Neutrophil (primary cell): Measurements from ENCODE around the gene MAGEA9.

Experiments used
- H3K27ac ChIP-seq: fragments of 200-600 bp; sonication (generic); 2 replicates; pipeline ENCODE4 v1.5.1; 2016; ENCODE audit warnings: mild to moderate bottlenecking, moderate library complexity
- H3K27me3 ChIP-seq: fragments of 200-600 bp; sonication (generic); 2 replicates; pipeline ENCODE4 v1.6.0; 2016; ENCODE audit warnings: mild to moderate bottlenecking
- H3K36me3 ChIP-seq: fragments of 200-600 bp; sonication (generic); 2 replicates; pipeline ENCODE4 v1.5.1; 2017
- H3K4me1 ChIP-seq, 2 experiments: fragments of 200-600 bp in 1 of 2; sonication (generic) in 1 of 2; 1 replicate in 1 of 2; 2 replicates in 1 of 2; pipeline versions ENCODE4 v1.5.1 to v1.6.1; 2013 to 2016; ENCODE audit warnings: low read depth in 1 of 2, low read length in 1 of 2, mild to moderate bottlenecking in 1 of 2, moderate library complexity in 1 of 2; ENCODE audit not compliant: control insufficient read depth in 1 of 2, insufficient read depth in 1 of 2
- H3K4me3 ChIP-seq, 2 experiments: fragments of 200-600 bp in 1 of 2; sonication (generic) in 1 of 2; 1 replicate in 1 of 2; 2 replicates in 1 of 2; pipeline ENCODE4 v1.5.1; 2013 to 2016; ENCODE audit warnings: low read depth in 1 of 2, low read length in 1 of 2, mild to moderate bottlenecking in 1 of 2, moderate library complexity in 1 of 2
- H3K9me3 ChIP-seq: fragments of 200-600 bp; sonication (generic); 2 replicates; pipeline ENCODE4 v1.5.1; 2016
- CTCF ChIP-seq: fragments of 200-600 bp; sonication (generic); IDR thresholded peaks from 2 replicates; pipeline ENCODE4 v1.5.1; 2016; ENCODE audit warnings: antibody characterized with exemption

MAGEA9 gene

GRCh38 chrX:149818652-149819051 is 36.9 kb downstream of the MAGEA9 start:
- H3K4me1 ChIP-seq, result no peaks in the 10 kb centered on the region
- no peak for TF ChIP-seq CTCF
- H3K9me3 ChIP-seq, result no peaks in the 10 kb centered on the region
- H3K27me3 ChIP-seq, result no peaks in the 10 kb centered on the region
- no peak overlapping the region for H3K4me3 ChIP-seq
- H3K36me3 ChIP-seq, result no peaks in the 10 kb centered on the region
- H3K27ac ChIP-seq, result no peak overlapping the region

GRCh38 chrX:149819371-149819770 is 37.6 kb downstream of the MAGEA9 start:
- TF ChIP-seq CTCF, result no peak
- H3K36me3 ChIP-seq, result no peaks in the 10 kb centered on the region
- H3K27ac ChIP-seq, result no peak overlapping the region

GRCh38 chrX:149825424-149825823 is 43.7 kb downstream of the MAGEA9 start:
- peaks cover 12% of the 10 kb centered on the region for H3K27me3 ChIP-seq
- no peak overlapping the region for H3K4me3 ChIP-seq
- H3K36me3 ChIP-seq, result no peaks in the 10 kb centered on the region
- TF ChIP-seq CTCF, result no peak
- H3K9me3 ChIP-seq, result no peaks in the 10 kb centered on the region
- no peaks in the 10 kb centered on the region for H3K4me1 ChIP-seq
- no peak overlapping the region for H3K27ac ChIP-seq

More at GRCh38 chrX:149819371-149819770, 37.6 kb downstream of the MAGEA9 start:
- Histone ChIP-seq H3K9me3 (no peaks in the 10 kb centered on the region), H3K27me3 (no peaks in the 10 kb centered on the region), H3K4me1 (no peaks in the 10 kb centered on the region), H3K4me3 (no peak overlapping the region)

- Histone ChIP-seq H3K4me3 (no peak overlapping the region), H3K36me3 (no peaks in the 10 kb centered on the region), H3K27me3 (peaks cover 18% of the 10 kb centered on the region), H3K27ac (no peak overlapping the region), H3K9me3 (no peaks in the 10 kb centered on the region), H3K4me1 (no peaks in the 10 kb centered on the region)
- no peak for TF ChIP-seq CTCF
These were observed 45.5 kb downstream of the MAGEA9 start for GRCh38 chrX:149827254-149827653.

- TF ChIP-seq CTCF, result no peak
- H3K27ac ChIP-seq, result no peak overlapping the region
- no peak overlapping the region for H3K4me3 ChIP-seq
- no peaks in the 10 kb centered on the region for H3K4me1 ChIP-seq
- H3K27me3 ChIP-seq, result peaks cover 18% of the 10 kb centered on the region
- H3K9me3 ChIP-seq, result no peaks in the 10 kb centered on the region
- H3K36me3 ChIP-seq, result no peaks in the 10 kb centered on the region
These were observed 48.0 kb downstream of the MAGEA9 start for GRCh38 chrX:149829751-149830191.
